Measurements from ENCODE around the gene AK3. TPM values are rescaled to one million over a fixed set of nuclear protein-coding genes. Genes with fewer than 3 reads are reported as not detected.

Gene AK3
- total and polyA plus RNA-seq, 2 of the 8 experiments (the other 6 are each of a cell fraction or from before 2014, with no cell fraction given) = 8.9 to 30.0 TPM

DNA sequence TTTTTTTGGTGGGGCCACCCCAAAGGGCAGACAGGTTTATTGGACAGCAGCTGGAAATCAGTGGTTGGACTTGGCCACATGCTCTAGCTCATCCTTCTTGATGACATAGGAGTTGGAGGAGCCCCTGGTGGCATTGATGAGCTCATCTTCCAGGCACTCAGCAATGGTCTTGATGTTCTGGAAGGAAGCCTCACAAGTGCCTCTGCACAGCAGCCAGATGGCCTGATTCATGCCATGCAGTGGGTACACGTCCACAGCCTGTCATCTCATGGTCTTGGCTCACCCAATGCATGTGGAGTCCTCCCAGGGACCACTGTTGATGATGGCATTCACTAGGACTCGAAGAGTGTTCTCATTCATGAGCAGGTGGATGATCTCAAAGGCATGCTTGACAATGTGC, 40.4 kb upstream of the AK3 start:
- Histone ChIP-seq H3K4me1 (replicated peaks in 1 of 4; ENCODE audit: control insufficient read depth in 3 of 4, insufficient read depth in 4 of 4, low read length in 3 of 4) (no peaks in the 10 kb centered on the region), H3K56ac (replicated peaks; ENCODE audit: insufficient read length, low read depth, low read length) (no peak overlapping the region), H2BK15ac (ENCODE audit: low read length) (no peak overlapping the region), H3K4me2 (ENCODE audit: insufficient read depth in 1 of 2, low read depth in 2 of 2, low read length in 2 of 2) (no peak overlapping the region), H3K79me1 (ENCODE audit: low read depth, low read length) (no peaks in the 10 kb centered on the region), H3K9ac (replicated peaks in 1 of 4; ENCODE audit: extremely low read depth in 1 of 4, low read depth in 3 of 4, low read length in 3 of 4) (no peak overlapping the region), H4K8ac (ENCODE audit: extremely low read depth, insufficient read depth, low read length) (no peak overlapping the region), H3K9me3 (ENCODE audit: insufficient read depth in 2 of 2, low read depth in 1 of 2, low read length in 1 of 2) (no peaks in the 10 kb centered on the region), H2BK12ac (ENCODE audit: low read depth, low read length) (no peak overlapping the region), H3K27ac (ENCODE audit: low read depth, low read length) (no peak overlapping the region), H3K4ac (replicated peaks; ENCODE audit: insufficient read length, low read depth, low read length) (no peak overlapping the region), H3K18ac (ENCODE audit: extremely low read depth, low read length) (no peak overlapping the region), H2AFZ (ENCODE audit: low read length) (no peak overlapping the region), H4K91ac (replicated peaks; ENCODE audit: insufficient read length, low read length) (no peak overlapping the region), H3K36me3 (ENCODE audit: control insufficient read depth in 2 of 4, insufficient read depth in 4 of 4, low read length in 3 of 4) (no peaks in the 10 kb centered on the region), H2AK5ac (ENCODE audit: low read depth, low read length) (0 out of 2 replicates have a peak overlapping the region, but pooled peaks have one; percentile 4), H3K4me3 (ENCODE audit: extremely low read depth in 1 of 4, insufficient read depth in 2 of 4, low read depth in 3 of 4, low read length in 4 of 4) (no peak overlapping the region), H4K5ac (ENCODE audit: insufficient read length, low read depth, low read length) (no peak overlapping the region), H2BK120ac (replicated peaks; ENCODE audit: low read depth, low read length) (no peak overlapping the region), H4K20me1 (replicated peaks in 1 of 2; ENCODE audit: control insufficient read depth in 1 of 2, insufficient read depth in 2 of 2, low read length in 2 of 2) (no peaks in the 10 kb centered on the region), H2BK20ac (ENCODE audit: low read length) (no peak overlapping the region), H2BK5ac (ENCODE audit: low read depth, low read length) (no peak overlapping the region), H3K14ac (ENCODE audit: insufficient read length) (no peak overlapping the region), H3K27me3 (replicated peaks in 1 of 4; ENCODE audit: control insufficient read depth in 3 of 4, extremely low read depth in 1 of 4, insufficient read depth in 3 of 4, low read length in 3 of 4) (no peaks in the 10 kb centered on the region), H3K23ac (ENCODE audit: insufficient read length) (no peak overlapping the region), H3K23me2 (ENCODE audit: low read depth, low read length) (no peaks in the 10 kb centered on the region), H3K79me2 (ENCODE audit: control insufficient read depth in 1 of 2, insufficient read depth in 2 of 2, low read length in 2 of 2) (no peaks in the 10 kb centered on the region)
- POLR2A ChIA-PET (ENCODE audit: partially characterized antibody) = interaction anchor here (1.3 kb wide), 1 partner anchor 16 kb away, joined by 5 read pairs; no protein-coding TSS in a partner anchor
- TF ChIP-seq POLR2A (IDR thresholded peaks at IDR 0.05; ENCODE audit: control extremely low read depth in 1 of 2, low read depth in 2 of 2, low read length in 2 of 2) (no peak), BRCA1 (IDR thresholded peaks at IDR 0.05; ENCODE audit: low read depth, low read length) (no peak), SRF (IDR thresholded peaks at IDR 0.05; ENCODE audit: low read depth, low read length) (no peak), SIRT6 (IDR thresholded peaks at IDR 0.05; ENCODE audit: low read length) (no peak), RAD21 (IDR thresholded peaks at IDR 0.05 in 1 of 2, conservative IDR thresholded peaks at IDR 0.05 in 1 of 2; ENCODE audit: low read depth in 2 of 2, low read length in 2 of 2) (no peak), SIN3A (conservative IDR thresholded peaks at IDR 0.05 in 1 of 2, IDR thresholded peaks at IDR 0.05 in 1 of 2; ENCODE audit: low read depth in 1 of 2, low read length in 2 of 2) (no peak)
- TF ChIP-seq, protein P1, sequence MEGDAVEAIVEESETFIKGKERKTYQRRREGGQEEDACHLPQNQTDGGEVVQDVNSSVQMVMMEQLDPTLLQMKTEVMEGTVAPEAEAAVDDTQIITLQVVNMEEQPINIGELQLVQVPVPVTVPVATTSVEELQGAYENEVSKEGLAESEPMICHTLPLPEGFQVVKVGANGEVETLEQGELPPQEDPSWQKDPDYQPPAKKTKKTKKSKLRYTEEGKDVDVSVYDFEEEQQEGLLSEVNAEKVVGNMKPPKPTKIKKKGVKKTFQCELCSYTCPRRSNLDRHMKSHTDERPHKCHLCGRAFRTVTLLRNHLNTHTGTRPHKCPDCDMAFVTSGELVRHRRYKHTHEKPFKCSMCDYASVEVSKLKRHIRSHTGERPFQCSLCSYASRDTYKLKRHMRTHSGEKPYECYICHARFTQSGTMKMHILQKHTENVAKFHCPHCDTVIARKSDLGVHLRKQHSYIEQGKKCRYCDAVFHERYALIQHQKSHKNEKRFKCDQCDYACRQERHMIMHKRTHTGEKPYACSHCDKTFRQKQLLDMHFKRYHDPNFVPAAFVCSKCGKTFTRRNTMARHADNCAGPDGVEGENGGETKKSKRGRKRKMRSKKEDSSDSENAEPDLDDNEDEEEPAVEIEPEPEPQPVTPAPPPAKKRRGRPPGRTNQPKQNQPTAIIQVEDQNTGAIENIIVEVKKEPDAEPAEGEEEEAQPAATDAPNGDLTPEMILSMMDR (IDR thresholded peaks at IDR 0.05; ENCODE audit: control extremely low read depth in 1 of 3, insufficient read depth in 1 of 3, low read depth in 1 of 3, low read length in 3 of 3) = no peak
- TF ChIP-seq, protein P2, sequence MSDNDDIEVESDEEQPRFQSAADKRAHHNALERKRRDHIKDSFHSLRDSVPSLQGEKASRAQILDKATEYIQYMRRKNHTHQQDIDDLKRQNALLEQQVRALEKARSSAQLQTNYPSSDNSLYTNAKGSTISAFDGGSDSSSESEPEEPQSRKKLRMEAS (IDR thresholded peaks at IDR 0.05) = no peak
- TF ChIP-seq, protein P3, sequence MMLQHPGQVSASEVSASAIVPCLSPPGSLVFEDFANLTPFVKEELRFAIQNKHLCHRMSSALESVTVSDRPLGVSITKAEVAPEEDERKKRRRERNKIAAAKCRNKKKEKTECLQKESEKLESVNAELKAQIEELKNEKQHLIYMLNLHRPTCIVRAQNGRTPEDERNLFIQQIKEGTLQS (IDR thresholded peaks at IDR 0.05; ENCODE audit: insufficient read depth, low read depth, low read length) = no peak
- WGBS, 2 experiments (ENCODE audit: extremely low coverage in 1 of 2, insufficient coverage in 1 of 2, insufficient read length in 1 of 2, insufficient replicate concordance in 2 of 2, low coverage in 1 of 2, low lambda C conversion rate in 2 of 2, missing lambda C conversion rate in 1 of 2) = 82% methylated on average over 2 of the region's 2 CpGs; no CpG with 5 or more reads in 1 of the 2 experiments
- FAIRE-seq (no peak), DNase-seq (ENCODE audit: low read depth in 1 of 2, low spot score in 2 of 2) (no peak)
- CTCF ChIA-PET (ENCODE audit: partially characterized antibody) = no interaction called here

All from H1 (cell line).